Measurements from ENCODE around the gene DICER1. TPM values are rescaled to one million over a fixed set of nuclear protein-coding genes. Genes with fewer than 3 reads are reported as not detected.

The DICER1 gene
- total RNA-seq, 1 donor from 2014 or later, result 100 TPM

GRCh38 chr14:95045836-95046430 is 111.4 kb downstream of the DICER1 start:
- H3K27me3 Mint-ChIP-seq, result peaks cover 27% of the 10 kb centered on the region
- no peaks in the 10 kb centered on the region for H3K36me3 Mint-ChIP-seq
- no peaks in the 10 kb centered on the region for H3K9me3 Mint-ChIP-seq
- H3K27ac Mint-ChIP-seq, result no peak overlapping the region
- no peak for DNase-seq (ENCODE audit: extremely low spot score, unreplicated experiment)
- no peak for TF ChIP-seq CTCF (conservative IDR thresholded peaks at IDR 0.05)
- H3K4me3 Mint-ChIP-seq, result no peak overlapping the region
- peaks cover 28% of the 10 kb centered on the region for H3K4me1 Mint-ChIP-seq (ENCODE audit: unreplicated experiment)

- peak; percentile 50 for DNase-seq (ENCODE audit: extremely low spot score, unreplicated experiment)
- Mint-ChIP-seq H3K4me1 (ENCODE audit: unreplicated experiment) (peaks cover 34% of the 10 kb centered on the region), H3K27me3 (peaks cover 27% of the 10 kb centered on the region), H3K27ac (no peak overlapping the region), H3K4me3 (no peak overlapping the region), H3K9me3 (no peaks in the 10 kb centered on the region), H3K36me3 (no peaks in the 10 kb centered on the region)
- no peak for TF ChIP-seq CTCF (conservative IDR thresholded peaks at IDR 0.05)
These were observed 112.1 kb downstream of the DICER1 start for GRCh38 chr14:95045106-95045701.

- DNase-seq (ENCODE audit: extremely low spot score, unreplicated experiment), result peak; percentile 51
- Mint-ChIP-seq H3K36me3 (no peaks in the 10 kb centered on the region), H3K4me1 (ENCODE audit: unreplicated experiment) (peaks cover 34% of the 10 kb centered on the region), H3K27me3 (peaks cover 22% of the 10 kb centered on the region), H3K4me3 (no peak overlapping the region), H3K27ac (no peak overlapping the region), H3K9me3 (no peaks in the 10 kb centered on the region)
- no peak for TF ChIP-seq CTCF (conservative IDR thresholded peaks at IDR 0.05)
These were observed 112.7 kb downstream of the DICER1 start for GRCh38 chr14:95044463-95045105.

- H3K4me1 Mint-ChIP-seq (ENCODE audit: unreplicated experiment), result peaks cover 34% of the 10 kb centered on the region
- H3K4me3 Mint-ChIP-seq, result no peak overlapping the region
- TF ChIP-seq CTCF (conservative IDR thresholded peaks at IDR 0.05), result no peak
- DNase-seq (ENCODE audit: extremely low spot score, unreplicated experiment), result peak; percentile 48
- no peaks in the 10 kb centered on the region for H3K9me3 Mint-ChIP-seq
- H3K27ac Mint-ChIP-seq, result no peak overlapping the region
- peaks cover 16% of the 10 kb centered on the region for H3K27me3 Mint-ChIP-seq
- no peaks in the 10 kb centered on the region for H3K36me3 Mint-ChIP-seq
These were observed 113.4 kb downstream of the DICER1 start for GRCh38 chr14:95043732-95044462.

GRCh38 chr14:95043314-95043713 is 114.0 kb downstream of the DICER1 start:
- Mint-ChIP-seq H3K36me3 (no peaks in the 10 kb centered on the region), H3K27ac (no peak overlapping the region), H3K4me1 (ENCODE audit: unreplicated experiment) (peaks cover 34% of the 10 kb centered on the region), H3K9me3 (no peaks in the 10 kb centered on the region), H3K27me3 (peaks cover 15% of the 10 kb centered on the region), H3K4me3 (no peak overlapping the region)
- no peak for TF ChIP-seq CTCF (conservative IDR thresholded peaks at IDR 0.05)
- DNase-seq (ENCODE audit: extremely low spot score, unreplicated experiment), result no peak
